HG03108 (cell line): ENCODE measurements around the gene AKAP6.

Experiments
- ATAC-seq: cut with Tn5 transposase; IDR thresholded peaks from one replicate; pipeline ENCODE4 v1.9.1; 2021; ENCODE audit warnings: moderate library complexity; ENCODE audit not compliant: unreplicated experiment

Gene AKAP6

DNA sequence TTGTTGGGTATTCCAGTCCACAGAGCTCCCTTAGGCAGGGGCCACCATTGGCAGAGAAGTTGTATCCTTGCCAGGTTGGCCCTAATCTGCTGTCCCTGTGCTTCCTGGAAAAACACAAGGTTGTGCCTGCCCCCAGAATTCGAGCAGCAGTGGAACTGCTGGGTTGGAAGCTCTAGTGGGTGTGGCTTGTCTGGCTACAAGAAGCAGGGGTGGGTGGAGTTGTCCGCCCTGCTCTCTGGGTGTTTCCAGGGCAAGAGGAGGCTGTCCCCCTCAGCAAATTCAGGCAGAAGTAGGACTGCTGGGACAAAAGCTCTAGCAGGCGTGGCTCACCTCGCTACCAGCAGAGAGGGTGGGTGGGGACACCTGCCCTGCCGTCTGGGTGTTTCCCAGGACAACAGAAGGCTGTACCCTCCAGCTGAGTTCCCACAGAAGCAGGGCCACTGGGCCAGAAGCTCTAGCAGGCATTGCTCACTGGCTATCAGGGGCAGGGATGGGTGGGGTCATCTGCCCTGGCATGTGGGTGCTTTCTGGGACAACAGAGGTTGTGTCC lies 536.8 kb downstream of the AKAP6 start:
- no peak for ATAC-seq

DNA sequence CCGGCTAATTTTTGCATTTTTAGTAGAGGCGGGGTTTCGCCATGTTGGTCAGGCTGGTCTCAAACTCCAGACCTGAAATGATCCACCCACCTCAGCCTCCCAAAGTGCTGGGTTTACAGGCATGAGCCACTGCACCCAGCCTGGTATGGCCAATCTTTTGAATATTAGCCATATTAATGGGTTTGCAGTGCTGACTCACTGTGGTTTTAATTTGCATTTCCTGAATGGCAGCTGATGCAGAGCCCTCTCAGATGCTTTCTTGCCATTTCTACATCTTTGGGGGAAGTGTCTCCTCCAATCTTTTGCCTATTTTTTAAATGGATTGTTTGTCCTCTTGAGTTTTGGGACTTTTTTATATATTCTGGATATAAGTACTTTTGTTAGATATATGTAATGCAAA lies 554.1 kb downstream of the AKAP6 start:
- ATAC-seq, result no peak
